Naive B cell (primary cell): Measurements from ENCODE around the gene RNF115. TPM values are rescaled to one million over a fixed set of nuclear protein-coding genes. Genes with fewer than 3 reads are reported as not detected.
"Not testable (repeated sequence)": the region's sequence is repeated elsewhere in the genome, so short reads cannot be mapped to it uniquely, and the experiment has no call there.

ENCODE experiments used
- ATAC-seq, 2 donors: fragments of 150-1000 bp; cut with Tn5 transposase; 2 replicates each; pipeline ENCODE4 v1.10.0; 2021; ENCODE audit warnings: low read depth in 2 of 2, mild to moderate bottlenecking in 2 of 2, moderate library complexity in 2 of 2
- DNase-seq: peaks from one replicate; pipeline ENCODE4 v3.0.0; 2022
- H3K27ac Mint-ChIP-seq, 6 donors: one replicate each; pipeline ENCODE4 v1.8.0; 2020 to 2022; ENCODE audit warnings: mild to moderate bottlenecking in 6 of 6, mixed read lengths in 6 of 6, moderate library complexity in 5 of 6, inconsistent platforms in 2 of 6
- H3K27me3 Mint-ChIP-seq, 3 donors: one replicate each; pipeline ENCODE4 v1.8.0; 2021 to 2022; ENCODE audit warnings: mixed read lengths in 3 of 3, mild to moderate bottlenecking in 1 of 3
- H3K36me3 Mint-ChIP-seq, 2 donors: one replicate each; pipeline ENCODE4 v1.8.0; 2020 to 2022; ENCODE audit warnings: mixed read lengths in 2 of 2, inconsistent platforms in 1 of 2, mild to moderate bottlenecking in 1 of 2
- H3K4me1 Mint-ChIP-seq, 3 donors: one replicate each; pipeline ENCODE4 v1.8.0; 2020 to 2022; ENCODE audit warnings: mixed read lengths in 3 of 3, inconsistent platforms in 1 of 3, mild to moderate bottlenecking in 1 of 3, moderate library complexity in 1 of 3
- H3K4me3 Mint-ChIP-seq, 8 donors: one replicate each; pipeline ENCODE4 v1.8.0; 2020 to 2022; ENCODE audit warnings: mild to moderate bottlenecking in 8 of 8, mixed read lengths in 8 of 8, moderate library complexity in 8 of 8, inconsistent platforms in 2 of 8
- H3K9me3 Mint-ChIP-seq, 7 donors: one replicate each; pipeline ENCODE4 v1.8.0; 2020 to 2022; ENCODE audit warnings: mixed read lengths in 7 of 7, mild to moderate bottlenecking in 5 of 7, inconsistent platforms in 2 of 7, moderate library complexity in 1 of 7
- polyA plus RNA-seq, 6 donors: library from polyadenylated mRNA; unstranded; fragments of 300-500 nt; fragmentation: Illumina TruSeq; gene quantifications; one replicate each; pipeline ENCODE4 v1.2.3, GENCODE V29; 2021; ENCODE audit warnings: low read depth in 6 of 6

Gene RNF115
- polyA plus RNA-seq, 6 donors from 2014 or later = 4.0 to 6.8 (median 4.6) TPM

DNA sequence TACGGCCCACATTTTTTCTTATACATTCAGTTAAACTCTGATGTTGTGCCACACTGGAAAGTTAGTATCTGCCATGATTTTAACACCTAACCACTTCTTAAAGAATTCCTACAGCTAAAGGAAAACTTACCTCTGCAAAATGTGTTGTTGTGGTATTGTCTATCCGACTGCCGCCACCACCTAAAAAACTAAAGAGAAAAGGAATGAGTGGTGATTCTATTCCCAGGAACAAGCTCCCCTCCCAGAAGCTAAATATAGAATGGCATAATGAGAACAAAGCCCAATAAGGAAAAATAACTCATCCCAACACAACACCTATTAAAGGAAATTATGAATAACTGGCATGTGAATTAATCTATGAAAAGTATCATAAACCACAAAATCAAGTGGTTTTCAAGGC lies 39.5 kb downstream of the RNF115 start:
- H3K27ac Mint-ChIP-seq = no peak overlapping the region

DNA sequence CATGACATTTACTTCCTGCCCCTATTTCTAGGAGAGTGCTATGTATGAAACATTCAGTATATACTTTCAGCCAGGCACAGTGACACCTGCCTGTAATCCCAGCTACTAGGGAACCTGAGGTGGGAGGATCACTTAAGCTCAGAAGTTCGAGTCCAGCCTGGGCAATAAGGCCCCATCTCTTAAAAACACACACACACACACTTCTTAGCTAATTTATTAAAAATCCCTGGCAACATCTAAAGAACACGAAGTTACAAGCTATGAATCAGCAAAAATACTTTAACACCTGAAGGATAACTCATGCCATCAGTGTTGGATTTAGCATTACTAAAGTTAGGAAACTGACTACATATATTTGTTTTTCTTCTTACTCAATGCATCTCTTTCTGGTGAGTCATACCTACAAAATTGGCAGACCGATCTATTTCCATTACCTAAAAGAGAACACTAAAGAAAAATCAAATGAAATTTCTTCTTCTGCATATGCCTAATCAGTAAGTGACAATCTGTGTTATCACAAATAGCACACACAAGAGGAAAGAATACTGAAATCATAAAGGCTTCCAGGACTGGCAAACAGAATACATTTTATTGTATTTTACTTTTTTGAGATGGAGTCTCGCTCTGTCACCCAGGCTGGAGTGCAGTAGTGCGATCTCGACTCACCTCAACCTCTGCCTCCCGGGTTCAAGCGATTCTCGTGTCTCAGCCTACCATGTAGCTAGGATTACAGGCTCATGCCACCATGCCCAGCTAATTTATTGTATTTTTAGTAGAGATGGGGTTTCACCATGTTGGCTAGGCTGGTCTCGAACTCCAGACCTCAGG lies 41.4 kb downstream of the RNF115 start:
- Mint-ChIP-seq H3K4me1 (peaks cover 3 to 13% (median 9%) of the 10 kb centered on the region in 3 donors), H3K27ac (peak overlapping the region in 1 of 6 donors; percentile 76), H3K9me3 (no peaks in the 10 kb centered on the region), H3K27me3 (no peaks in the 10 kb centered on the region), H3K36me3 (peaks cover 9 to 12% of the 10 kb centered on the region in 2 donors), H3K4me3 (peak overlapping the region in 1 of 8 donors; percentile 42)
- ATAC-seq (no peak), DNase-seq (no peak)

More for the DNA sequence above, 39.5 kb downstream of the RNF115 start:
- no peak for ATAC-seq
- Mint-ChIP-seq H3K4me1 (peaks cover 3 to 13% (median 9%) of the 10 kb centered on the region in 3 donors), H3K36me3 (peaks cover 15 to 20% of the 10 kb centered on the region in 2 donors), H3K4me3 (no peak overlapping the region), H3K9me3 (no peaks in the 10 kb centered on the region), H3K27me3 (no peaks in the 10 kb centered on the region)
- DNase-seq = no peak

- peaks cover 0 to 3% (median 3%) of the 10 kb centered on the region in 3 donors for H3K4me1 Mint-ChIP-seq
- H3K27me3 Mint-ChIP-seq = no peaks in the 10 kb centered on the region
- ATAC-seq = no peak
- H3K36me3 Mint-ChIP-seq = no peaks in the 10 kb centered on the region
- DNase-seq = no peak
- H3K9me3 Mint-ChIP-seq = no peaks in the 10 kb centered on the region
- no peak overlapping the region for H3K4me3 Mint-ChIP-seq
- H3K27ac Mint-ChIP-seq = no peak overlapping the region
These were observed 45.8 kb downstream of the RNF115 start for GRCh38 chr1:145778146-145778540.

- no peaks in the 10 kb centered on the region for H3K9me3 Mint-ChIP-seq
- ATAC-seq (no peak), DNase-seq (no peak)
- H3K36me3 Mint-ChIP-seq = peaks cover 5% of the 10 kb centered on the region in 2 donors
- H3K4me3 Mint-ChIP-seq = no peak overlapping the region
- H3K27ac Mint-ChIP-seq = no peak overlapping the region
- H3K4me1 Mint-ChIP-seq = peaks cover 0 to 3% (median 3%) of the 10 kb centered on the region in 3 donors
- H3K27me3 Mint-ChIP-seq = no peaks in the 10 kb centered on the region
These were observed 46.3 kb downstream of the RNF115 start for GRCh38 chr1:145777357-145778145.

GRCh38 chr1:145773423-145773822 lies 50.5 kb downstream of the RNF115 start:
- H3K4me1 Mint-ChIP-seq = peaks cover 0 to 3% (median 2%) of the 10 kb centered on the region in 3 donors
- no peaks in the 10 kb centered on the region for H3K27me3 Mint-ChIP-seq
- peaks cover 8 to 10% of the 10 kb centered on the region in 2 donors for H3K36me3 Mint-ChIP-seq
- peak overlapping the region in 3 of 6 donors; percentile 42 to 80 (median 56) for H3K27ac Mint-ChIP-seq
- H3K4me3 Mint-ChIP-seq = no peak overlapping the region
- ATAC-seq (no peak), DNase-seq (no peak)
- H3K9me3 Mint-ChIP-seq = no peaks in the 10 kb centered on the region

DNA sequence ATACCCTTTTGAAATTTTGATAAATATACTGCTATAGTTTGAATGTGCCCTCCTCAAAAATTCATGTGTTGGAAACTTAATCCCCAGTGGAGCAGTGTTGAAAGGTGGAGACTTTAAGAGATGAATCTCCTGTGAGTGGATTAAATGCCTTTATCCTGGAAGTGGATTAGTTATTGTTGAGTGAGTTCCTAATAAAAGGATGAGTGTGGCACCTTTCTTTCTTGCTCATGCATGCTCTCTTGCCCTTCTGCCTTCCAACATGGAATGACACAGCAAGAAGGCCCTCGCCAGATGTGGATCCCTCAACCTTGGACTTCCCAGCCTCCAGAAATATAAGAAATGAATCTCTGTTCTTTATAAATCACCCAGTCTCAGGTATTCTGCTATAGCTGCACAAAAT lies 52.8 kb downstream of the RNF115 start:
- ATAC-seq = no peak
- no peak for DNase-seq
- H3K27ac Mint-ChIP-seq = peak overlapping the region in 2 of 6 donors; percentile 36 to 37
- H3K36me3 Mint-ChIP-seq = peaks cover 8 to 10% of the 10 kb centered on the region in 2 donors
- H3K4me3 Mint-ChIP-seq = no peak overlapping the region
- H3K9me3 Mint-ChIP-seq = peaks cover 0 to 4% (median 0%) of the 10 kb centered on the region in 7 donors
- H3K4me1 Mint-ChIP-seq = peaks cover 0 to 2% (median 0%) of the 10 kb centered on the region in 3 donors
- H3K27me3 Mint-ChIP-seq = no peaks in the 10 kb centered on the region

DNA sequence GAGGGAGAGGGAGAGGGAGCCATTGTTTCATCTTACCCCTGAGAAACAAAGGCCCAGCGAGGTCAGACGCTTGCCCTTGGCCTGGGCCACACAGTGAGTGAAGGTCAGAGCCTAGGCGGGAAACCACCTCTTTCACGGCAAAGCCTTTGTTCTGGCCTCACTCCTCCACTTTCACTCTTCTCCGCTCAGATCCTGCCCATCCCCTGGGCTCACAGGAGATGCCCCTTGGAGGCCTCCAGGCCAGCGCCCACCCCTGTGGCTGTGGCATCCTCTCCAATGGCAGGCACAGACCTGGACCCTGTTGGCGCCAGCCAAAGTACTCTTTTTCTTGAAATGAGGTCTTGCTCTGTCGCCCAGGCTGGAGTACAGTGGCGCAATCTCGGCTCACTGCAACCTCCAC lies 55.9 kb downstream of the RNF115 start:
- DNase-seq, H3K4me3 Mint-ChIP-seq, H3K4me1 Mint-ChIP-seq, ATAC-seq, H3K27me3 Mint-ChIP-seq, H3K9me3 Mint-ChIP-seq, H3K27ac Mint-ChIP-seq: not testable (repeated sequence)
- peaks cover 7 to 15% of the 10 kb centered on the region in 2 donors for H3K36me3 Mint-ChIP-seq

DNA sequence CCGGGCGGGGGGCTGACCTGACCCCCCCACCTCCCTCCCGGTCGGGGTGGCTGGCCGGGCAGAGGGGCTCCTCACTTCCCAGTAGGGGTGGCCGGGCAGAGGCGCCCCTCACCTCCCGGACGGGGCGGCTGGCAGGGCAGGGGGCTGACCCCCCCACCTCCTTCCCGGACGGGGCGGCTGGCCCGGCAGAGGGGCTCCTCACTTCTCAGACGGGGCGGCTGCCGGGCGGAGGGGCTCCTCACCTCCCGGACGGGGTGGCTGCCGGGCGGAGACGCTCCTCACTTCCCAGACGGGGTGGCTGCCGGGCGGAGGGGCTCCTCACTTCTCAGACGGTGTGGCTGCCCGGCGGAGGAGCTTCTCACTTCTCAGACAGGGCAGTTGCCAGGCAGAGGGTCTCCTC lies 57.0 kb downstream of the RNF115 start:
- H3K27ac Mint-ChIP-seq, ATAC-seq, H3K4me3 Mint-ChIP-seq, H3K4me1 Mint-ChIP-seq, H3K9me3 Mint-ChIP-seq, DNase-seq, H3K27me3 Mint-ChIP-seq: not testable (repeated sequence)
- H3K36me3 Mint-ChIP-seq = peaks cover 0 to 17% of the 10 kb centered on the region in 2 donors

DNA sequence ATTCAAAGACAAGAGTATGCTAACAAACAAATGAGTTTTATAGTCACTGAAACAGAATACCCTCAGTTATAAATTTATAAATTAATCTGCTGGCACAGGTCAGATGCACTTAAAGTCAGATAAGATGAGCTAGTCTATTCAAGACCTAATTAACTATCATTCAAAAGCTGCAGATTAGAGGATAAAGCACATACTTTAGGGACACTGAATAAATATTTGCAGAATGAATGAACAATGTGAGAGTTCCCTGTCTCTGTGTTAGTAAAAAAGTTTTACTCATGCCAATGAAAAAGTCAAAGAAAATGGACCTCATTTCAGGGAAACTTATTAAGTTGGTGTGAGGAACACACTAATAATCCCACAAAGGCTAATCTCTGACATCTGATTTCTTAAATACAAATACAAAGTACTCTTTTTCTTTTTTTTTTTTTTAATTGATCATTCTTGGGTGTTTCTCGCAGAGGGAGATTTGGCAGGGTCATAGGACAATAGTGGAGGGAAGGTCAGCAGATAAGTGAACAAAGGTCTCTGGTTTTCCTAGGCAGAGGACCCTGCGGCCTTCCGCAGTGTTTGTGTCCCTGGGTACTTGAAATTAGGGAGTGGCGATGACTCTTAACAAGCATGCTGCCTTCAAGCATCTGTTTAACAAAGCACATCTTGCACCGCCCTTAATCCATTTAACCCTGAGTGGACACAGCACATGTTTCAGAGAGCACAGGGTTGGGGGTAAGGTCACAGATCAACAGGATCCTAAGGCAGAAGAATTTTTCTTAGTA lies 58.1 kb downstream of the RNF115 start:
- Mint-ChIP-seq H3K36me3 (peaks cover 10 to 16% of the 10 kb centered on the region in 2 donors), H3K9me3 (peaks cover 0 to 21% (median 10%) of the 10 kb centered on the region in 7 donors)
- H3K27me3 Mint-ChIP-seq, H3K4me3 Mint-ChIP-seq, ATAC-seq, H3K27ac Mint-ChIP-seq, DNase-seq, H3K4me1 Mint-ChIP-seq: not testable (repeated sequence)

DNA sequence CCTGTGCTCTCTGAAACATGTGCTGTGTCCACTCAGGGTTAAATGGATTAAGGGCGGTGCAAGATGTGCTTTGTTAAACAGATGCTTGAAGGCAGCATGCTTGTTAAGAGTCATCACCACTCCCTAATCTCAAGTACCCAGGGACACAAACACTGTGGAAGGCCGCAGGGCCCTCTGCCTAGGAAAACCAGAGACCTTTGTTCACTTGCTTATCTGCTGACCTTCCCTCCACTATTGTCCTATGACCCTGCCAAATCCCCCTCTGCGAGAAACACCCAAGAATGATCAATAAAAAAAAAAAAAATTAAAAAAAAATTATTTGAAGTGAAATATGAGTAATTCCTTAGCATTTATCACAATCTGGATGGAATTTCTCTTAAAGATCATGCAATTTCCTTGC lies 58.8 kb downstream of the RNF115 start:
- H3K4me1 Mint-ChIP-seq, ATAC-seq, DNase-seq, H3K27me3 Mint-ChIP-seq, H3K4me3 Mint-ChIP-seq, H3K27ac Mint-ChIP-seq: not testable (repeated sequence)
- H3K9me3 Mint-ChIP-seq = peaks cover 0 to 26% (median 16%) of the 10 kb centered on the region in 7 donors
- peaks cover 16 to 21% of the 10 kb centered on the region in 2 donors for H3K36me3 Mint-ChIP-seq

GRCh38 chr1:145764231-145764940 lies 59.5 kb downstream of the RNF115 start:
- DNase-seq, H3K27me3 Mint-ChIP-seq, H3K4me1 Mint-ChIP-seq, H3K27ac Mint-ChIP-seq, ATAC-seq, H3K4me3 Mint-ChIP-seq: not testable (repeated sequence)
- Mint-ChIP-seq H3K36me3 (peaks cover 20 to 22% of the 10 kb centered on the region in 2 donors), H3K9me3 (peaks cover 0 to 26% (median 16%) of the 10 kb centered on the region in 7 donors)

DNA sequence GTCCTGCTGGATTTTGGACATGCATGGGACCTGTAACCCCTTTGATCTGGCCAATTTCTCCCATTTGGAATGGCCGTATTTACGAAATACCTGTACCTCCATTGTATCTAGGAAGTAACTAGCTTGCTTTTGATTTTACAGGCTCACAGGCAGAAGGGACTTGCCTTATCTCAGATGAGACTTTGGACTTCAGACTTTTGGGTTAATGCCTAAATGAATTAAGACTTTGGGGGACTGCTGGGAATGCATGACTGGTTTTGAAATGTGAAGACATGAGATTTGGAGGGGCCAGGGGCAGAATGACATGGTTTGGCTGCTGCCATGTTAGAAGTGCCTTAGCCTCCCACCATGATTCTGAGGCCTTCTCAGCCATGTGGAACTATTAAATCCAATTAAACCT lies 61.9 kb downstream of the RNF115 start:
- Mint-ChIP-seq H3K9me3 (peaks cover 0 to 23% (median 16%) of the 10 kb centered on the region in 7 donors), H3K36me3 (peaks cover 28 to 31% of the 10 kb centered on the region in 2 donors)
- H3K27ac Mint-ChIP-seq, DNase-seq, H3K4me3 Mint-ChIP-seq, H3K4me1 Mint-ChIP-seq, H3K27me3 Mint-ChIP-seq, ATAC-seq: not testable (repeated sequence)
